HG02798 (cell line): ENCODE data around the gene GIMAP2.
"Not testable (repeated sequence)": the region's sequence is repeated elsewhere in the genome, so short reads cannot be mapped to it uniquely, and the experiment has no call there.

Experiments used
- ATAC-seq: cut with Tn5 transposase; IDR thresholded peaks from one replicate; pipeline ENCODE4 v1.9.1; 2021; ENCODE audit warnings: mild to moderate bottlenecking; ENCODE audit not compliant: unreplicated experiment, poor library complexity

Gene GIMAP2

GRCh38 chr7:150685219-150686029 lies at the start of gene GIMAP2:
TSS of gene GIMAP2 (plus strand) at chr7:150685706. CDS start at chr7:150687060, 1,354 bp downstream.
- peak; percentile 96 for ATAC-seq

DNA sequence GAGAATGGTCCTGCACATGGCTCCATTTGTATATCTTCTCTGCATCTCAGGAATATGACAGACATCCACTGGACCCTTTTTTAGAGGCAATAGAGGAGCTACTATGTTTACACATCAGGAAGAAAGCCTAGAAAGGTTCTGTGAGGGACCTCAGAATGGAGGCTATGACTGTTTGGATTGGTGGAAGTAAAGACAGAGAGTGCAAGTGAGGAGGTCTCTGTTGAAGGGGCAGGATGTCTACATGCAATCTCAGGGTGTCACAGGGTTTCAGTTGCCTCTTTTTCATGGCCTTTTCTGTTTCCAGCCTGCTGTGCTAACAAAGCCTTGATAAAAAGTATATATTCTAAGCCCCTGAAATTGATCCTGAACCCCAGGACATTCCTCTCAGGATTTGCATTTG lies 43.7 kb upstream of the GIMAP2 start:
- ATAC-seq: no peak

DNA sequence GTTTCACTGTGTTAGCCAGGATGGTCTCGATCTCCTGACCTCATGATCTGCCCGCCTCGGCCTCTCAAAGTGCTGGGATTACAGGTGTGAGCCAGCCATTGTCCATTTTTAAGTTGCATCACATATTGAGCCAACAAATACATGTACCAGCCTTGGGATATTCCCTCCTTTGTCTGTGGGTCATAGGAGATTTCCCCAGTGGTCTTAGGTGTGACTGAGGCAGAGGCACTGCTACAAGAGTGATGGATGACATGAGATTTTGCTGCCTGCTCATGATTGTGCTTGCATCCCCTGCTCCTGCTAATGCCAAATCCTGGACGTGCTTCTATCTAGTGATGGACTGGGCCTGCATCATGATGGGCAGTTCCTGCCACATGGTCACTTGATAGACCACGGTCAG lies 42.6 kb upstream of the GIMAP2 start:
- no peak for ATAC-seq

GRCh38 chr7:150645259-150646020 lies 40.1 kb upstream of the GIMAP2 start:
- ATAC-seq: no peak

DNA sequence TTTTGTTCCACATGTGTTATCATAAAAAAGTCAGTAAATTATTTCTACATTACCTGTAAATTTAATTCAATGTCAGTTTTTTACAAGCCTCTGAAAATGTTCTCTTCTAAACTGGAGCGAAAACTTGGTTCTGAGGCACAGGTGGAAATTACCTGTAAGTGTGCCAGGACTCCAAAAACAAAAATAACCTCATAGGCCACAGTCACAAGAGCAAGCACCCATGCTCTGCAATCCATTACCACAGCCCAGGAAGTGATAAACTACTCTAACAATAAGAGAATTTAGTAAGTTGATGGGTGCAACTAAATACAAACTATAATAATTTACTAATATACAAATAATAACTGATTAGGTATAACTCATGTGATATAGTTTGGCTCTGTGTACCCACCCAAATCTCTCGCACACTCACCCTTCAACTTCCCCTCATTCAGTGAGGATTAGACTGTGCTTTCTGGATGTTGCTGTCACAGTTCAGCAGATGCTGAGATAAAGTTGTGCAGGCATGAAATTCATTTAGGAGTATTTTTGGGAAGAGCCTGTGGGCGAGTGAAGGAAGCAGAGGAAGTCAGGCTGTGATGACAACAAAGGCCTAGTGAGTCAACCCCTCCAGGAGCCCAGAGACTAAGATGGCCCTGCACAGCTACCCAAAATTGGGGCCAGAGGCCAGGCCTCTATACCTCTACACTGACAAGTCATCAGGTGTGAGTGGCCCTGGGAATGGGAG lies 37.0 kb upstream of the GIMAP2 start:
- no peak for ATAC-seq

- no peak for ATAC-seq
These were observed 36.5 kb upstream of the GIMAP2 start for GRCh38 chr7:150649080-150649385.

GRCh38 chr7:150654692-150655091 lies 30.8 kb upstream of the GIMAP2 start:
- no peak for ATAC-seq

DNA sequence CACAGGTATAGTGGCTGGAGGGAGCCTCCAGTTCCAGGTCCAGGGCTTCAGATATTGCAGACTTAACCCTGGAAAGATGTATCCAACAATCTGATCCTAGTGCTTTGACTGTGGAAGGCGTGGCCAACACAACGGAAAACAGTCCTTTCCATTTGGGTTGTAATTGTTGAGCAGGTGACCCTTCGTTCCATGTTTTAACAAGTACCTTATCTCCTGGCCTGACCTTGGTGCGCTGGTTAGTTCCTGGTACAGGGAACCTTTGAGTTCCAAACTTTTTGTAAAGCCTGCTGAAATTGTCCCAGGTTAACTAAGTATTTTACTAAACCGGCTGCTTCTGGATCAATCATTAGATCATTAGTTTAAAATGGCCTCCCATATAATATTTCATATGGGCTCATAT lies 29.5 kb upstream of the GIMAP2 start:
- no peak for ATAC-seq

DNA sequence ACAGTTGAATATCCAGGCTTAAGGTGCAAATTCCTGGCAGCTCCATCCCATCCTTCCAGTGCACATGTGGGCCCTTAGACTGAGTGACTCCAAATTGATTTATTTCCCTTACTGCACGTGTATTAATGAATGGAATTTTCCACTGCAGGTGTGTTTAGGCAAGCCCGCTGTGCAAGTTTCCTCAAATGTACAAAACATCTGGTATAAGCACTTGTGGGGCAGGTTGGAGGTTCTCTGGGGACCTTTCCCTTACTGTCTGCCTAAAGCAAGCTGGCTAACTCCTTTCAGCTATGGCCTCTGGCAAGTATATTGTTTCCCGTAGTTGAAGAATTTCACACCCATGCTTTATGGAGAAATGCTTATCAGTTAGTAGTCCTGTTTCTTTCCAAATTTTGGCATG lies 28.0 kb upstream of the GIMAP2 start:
- no peak for ATAC-seq

DNA sequence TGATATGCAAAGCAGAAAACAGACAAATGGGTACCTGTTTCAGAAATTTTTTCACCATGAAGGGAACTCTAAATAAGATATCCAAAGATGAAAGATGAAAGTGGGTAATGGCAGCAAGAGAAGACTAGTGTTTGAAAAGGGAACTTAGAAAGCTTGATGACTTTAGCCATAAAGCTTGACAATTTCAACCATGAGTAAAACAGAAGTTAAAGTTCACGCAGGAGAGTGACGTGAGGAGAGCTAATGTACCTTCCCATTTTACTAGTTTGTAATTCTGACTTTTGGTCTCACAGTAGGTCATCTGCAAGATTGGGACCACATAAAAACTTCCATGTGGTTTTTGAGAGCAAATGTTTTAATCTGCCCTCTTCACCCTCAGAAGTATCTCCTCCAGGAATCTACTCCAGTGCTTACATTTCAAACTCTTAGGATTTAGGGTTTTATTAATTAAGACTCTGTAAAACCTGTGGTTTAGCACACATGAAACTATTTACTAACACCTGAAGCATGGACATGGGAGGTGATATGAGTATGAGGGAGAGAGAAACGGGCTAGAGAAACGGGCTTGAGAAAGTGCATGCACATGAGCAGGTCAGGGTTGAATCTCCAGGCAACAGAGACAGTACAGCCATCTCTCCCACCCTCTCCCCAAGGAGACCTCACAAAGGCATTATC lies 24.4 kb upstream of the GIMAP2 start:
- ATAC-seq: no peak

DNA sequence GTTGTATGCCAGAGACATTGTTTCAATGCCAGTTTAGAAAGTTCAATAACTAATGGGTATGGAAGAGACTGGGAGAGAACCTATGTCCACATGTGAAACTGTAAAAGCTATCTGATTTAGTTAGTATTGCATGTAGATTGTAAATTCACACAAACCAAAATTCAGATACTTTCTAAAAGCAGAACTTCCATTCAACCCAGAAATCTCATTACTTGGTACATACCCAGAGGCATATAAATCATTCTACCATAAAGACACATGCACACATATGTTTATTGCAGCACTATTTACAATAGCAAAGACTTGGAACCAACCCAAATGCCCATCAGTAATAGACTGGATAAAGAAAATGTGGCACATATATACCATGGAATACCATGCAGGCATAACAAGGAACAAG lies 22.7 kb upstream of the GIMAP2 start:
- ATAC-seq: not testable (repeated sequence)

- no peak for ATAC-seq
These were observed 21.6 kb upstream of the GIMAP2 start for GRCh38 chr7:150663802-150664494.

DNA sequence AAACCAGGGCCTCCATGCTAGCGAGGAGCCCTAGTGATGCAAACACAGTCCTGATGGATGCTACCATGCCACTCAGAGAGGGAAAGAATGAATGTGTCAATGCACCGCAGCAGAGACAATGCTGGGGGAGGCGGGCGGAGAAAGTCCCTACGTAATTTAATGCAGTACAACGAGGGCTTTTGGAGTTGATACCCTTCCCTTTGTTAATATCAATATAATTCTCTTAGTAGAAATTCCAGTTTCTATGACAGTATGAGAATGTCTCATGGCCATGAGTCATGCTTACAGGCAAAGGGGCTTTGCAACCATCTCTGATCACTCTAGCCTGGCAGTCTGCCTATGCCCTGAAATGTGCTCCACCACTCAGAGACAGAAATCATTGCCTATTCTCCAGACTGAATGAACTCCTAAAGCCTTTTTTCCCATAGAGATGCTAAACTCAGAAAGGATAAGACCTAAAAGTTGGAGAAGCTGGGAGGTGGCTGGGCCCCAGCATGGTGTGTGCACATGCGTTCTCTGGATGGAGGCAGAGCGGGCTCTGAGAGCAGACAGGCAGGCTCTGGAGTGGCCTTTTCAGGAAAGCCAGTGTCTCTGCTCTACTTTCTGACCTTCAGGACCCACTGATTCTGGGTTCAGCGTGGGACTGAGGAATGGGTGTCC lies 20.3 kb upstream of the GIMAP2 start:
- ATAC-seq: no peak

DNA sequence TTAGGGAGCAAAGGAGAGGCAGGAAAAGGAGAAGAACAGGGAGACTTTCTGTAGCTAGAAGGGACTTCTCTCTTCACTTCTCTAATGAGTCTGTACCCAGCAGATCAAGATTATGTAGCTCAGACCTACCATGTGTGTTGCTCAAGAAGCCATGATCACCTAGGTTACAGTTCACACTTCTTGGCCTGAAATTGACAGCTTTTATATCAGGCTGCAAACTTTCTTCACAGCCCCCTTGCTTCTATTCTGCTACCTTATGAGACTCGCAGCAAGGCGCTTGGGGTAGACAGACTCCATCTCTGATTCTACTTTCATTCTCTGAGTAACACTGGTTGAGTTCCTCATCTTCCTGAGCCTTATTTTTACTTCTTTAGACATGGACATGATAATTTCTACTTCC lies 19.6 kb upstream of the GIMAP2 start:
- no peak for ATAC-seq

DNA sequence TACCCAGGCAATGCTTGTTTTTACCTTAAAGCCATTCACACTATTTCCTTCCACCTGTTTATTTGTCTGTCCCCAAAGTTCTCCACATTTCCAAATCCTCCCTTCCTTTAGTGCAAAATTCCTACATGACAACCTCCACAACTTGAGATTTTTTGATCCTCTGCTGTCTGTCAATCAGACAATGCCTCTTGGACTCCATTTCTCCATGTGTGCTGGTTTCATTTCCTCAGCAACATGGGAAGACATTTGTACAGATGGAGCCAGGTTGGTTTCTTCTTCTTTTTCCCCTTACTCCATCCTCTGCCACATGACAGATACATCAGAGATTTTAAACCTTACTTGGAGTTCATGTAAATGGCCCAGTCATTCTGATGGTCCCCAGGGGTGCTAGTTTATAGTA lies 19.1 kb upstream of the GIMAP2 start:
- no peak for ATAC-seq

GRCh38 chr7:150668472-150668911 lies 17.0 kb upstream of the GIMAP2 start:
- ATAC-seq: peak; percentile 82

DNA sequence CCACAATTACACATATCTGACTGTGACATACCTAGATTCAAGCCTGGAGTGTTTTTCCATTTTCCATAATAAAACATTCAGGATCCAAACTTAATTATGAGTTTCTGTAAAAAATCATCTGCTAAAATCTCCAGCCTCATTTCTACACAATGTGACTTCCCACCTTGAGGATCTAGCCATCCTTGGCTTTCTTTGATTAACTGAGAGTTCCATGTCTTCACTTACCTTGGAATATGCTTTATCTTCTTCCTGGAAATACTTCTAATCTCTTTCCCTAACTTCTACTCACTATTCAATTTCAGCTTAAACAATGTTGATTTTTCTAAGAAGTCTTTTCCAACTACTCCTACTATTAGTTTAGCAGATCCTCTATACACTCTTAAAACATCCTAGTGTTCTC lies 16.5 kb upstream of the GIMAP2 start:
- no peak for ATAC-seq

- ATAC-seq: not testable (repeated sequence)
These were observed 13.5 kb upstream of the GIMAP2 start for GRCh38 chr7:150671798-150672585.

- ATAC-seq: no peak
These were observed 9.8 kb upstream of the GIMAP2 start for GRCh38 chr7:150675714-150676113.
